ENCODE results near the gene SOAT2. TPM values are rescaled to one million over a fixed set of nuclear protein-coding genes. Genes with fewer than 3 reads are reported as not detected.
"Not testable (repeated sequence)": the region's sequence is repeated elsewhere in the genome, so short reads cannot be mapped to it uniquely, and the experiment has no call there.

Gene SOAT2
- polyA plus RNA-seq, 2 donors: 0.14 to 0.16 TPM

- not testable (repeated sequence) for H3K27me3 ChIP-seq (ENCODE audit: control insufficient read depth in 1 of 2, insufficient read depth in 2 of 2, low read length in 2 of 2); H3K27ac ChIP-seq (ENCODE audit: low read depth in 2 of 2, low read length in 1 of 2); H3K4me3 ChIP-seq (ENCODE audit: low read depth in 1 of 2, low read length in 2 of 2); H3K9me3 ChIP-seq (ENCODE audit: control insufficient read depth in 2 of 2, insufficient read depth in 1 of 2, low read depth in 1 of 2, low read length in 1 of 2); H3K36me3 ChIP-seq (ENCODE audit: control insufficient read depth in 2 of 2, insufficient read depth in 2 of 2, low read length in 1 of 2)
- 97% methylated on average over 3 of the region's 3 CpGs for WGBS, 2 donors
- peaks cover 0 to 13% of the 10 kb centered on the region in 2 donors for H3K4me1 ChIP-seq (ENCODE audit: control insufficient read depth in 2 of 2, insufficient read depth in 2 of 2, low read length in 1 of 2)
Observed at GRCh38 chr12:53095596-53095895, 7.7 kb upstream of the SOAT2 start.

GRCh38 chr12:53096089-53096741 is 7.1 kb upstream of the SOAT2 start:
- H3K4me1 ChIP-seq (ENCODE audit: control insufficient read depth in 2 of 2, insufficient read depth in 2 of 2, low read length in 1 of 2): peaks cover 0 to 13% of the 10 kb centered on the region in 2 donors
- WGBS, 2 donors: 48 to 49% methylated on average over 11 of the region's 11 CpGs

DNA sequence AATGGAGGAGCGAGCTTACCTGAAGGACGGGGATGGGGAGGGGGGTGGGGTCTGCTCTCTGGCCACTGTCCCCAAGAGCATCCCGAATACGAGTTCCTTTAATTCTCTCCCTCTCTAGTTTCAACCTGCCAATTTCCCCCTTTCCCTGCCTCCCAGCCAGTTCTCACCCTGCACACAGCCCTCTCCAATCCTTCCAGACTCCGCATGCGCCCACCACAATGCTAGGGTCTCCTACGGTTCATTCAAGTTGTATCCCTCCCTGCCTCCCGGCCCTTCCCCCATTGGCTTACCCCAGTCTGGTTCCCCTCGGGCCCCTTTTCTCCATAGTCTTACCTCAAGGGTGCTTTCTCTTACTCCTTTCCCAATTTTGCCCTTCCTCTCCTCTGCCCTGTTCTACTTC is 6.5 kb upstream of the SOAT2 start:
- no peaks in the 10 kb centered on the region for H3K27me3 ChIP-seq (ENCODE audit: control insufficient read depth in 1 of 2, insufficient read depth in 2 of 2, low read length in 2 of 2)
- WGBS, 2 donors: 35 to 43% methylated on average over 9 of the region's 9 CpGs
- peak overlapping the region; percentile 41 to 49 for H3K4me3 ChIP-seq (ENCODE audit: low read depth in 1 of 2, low read length in 2 of 2)
- H3K27ac ChIP-seq (ENCODE audit: low read depth in 2 of 2, low read length in 1 of 2): peak overlapping the region; percentile 81 to 86
- H3K9me3 ChIP-seq (ENCODE audit: control insufficient read depth in 2 of 2, insufficient read depth in 1 of 2, low read depth in 1 of 2, low read length in 1 of 2): no peaks in the 10 kb centered on the region
- H3K4me1 ChIP-seq (ENCODE audit: control insufficient read depth in 2 of 2, insufficient read depth in 2 of 2, low read length in 1 of 2): peaks cover 0 to 13% of the 10 kb centered on the region in 2 donors
- peaks cover 0 to under 1% of the 10 kb centered on the region in 2 donors for H3K36me3 ChIP-seq (ENCODE audit: control insufficient read depth in 2 of 2, insufficient read depth in 2 of 2, low read length in 1 of 2)

More at GRCh38 chr12:53096089-53096741, 7.1 kb upstream of the SOAT2 start:
- H3K4me3 ChIP-seq (ENCODE audit: low read depth in 1 of 2, low read length in 2 of 2): no peak overlapping the region
- peak overlapping the region; percentile 81 to 86 for H3K27ac ChIP-seq (ENCODE audit: low read depth in 2 of 2, low read length in 1 of 2)
- no peaks in the 10 kb centered on the region for H3K27me3 ChIP-seq (ENCODE audit: control insufficient read depth in 1 of 2, insufficient read depth in 2 of 2, low read length in 2 of 2)
- H3K9me3 ChIP-seq (ENCODE audit: control insufficient read depth in 2 of 2, insufficient read depth in 1 of 2, low read depth in 1 of 2, low read length in 1 of 2): no peaks in the 10 kb centered on the region
- H3K36me3 ChIP-seq (ENCODE audit: control insufficient read depth in 2 of 2, insufficient read depth in 2 of 2, low read length in 1 of 2): no peaks in the 10 kb centered on the region

DNA sequence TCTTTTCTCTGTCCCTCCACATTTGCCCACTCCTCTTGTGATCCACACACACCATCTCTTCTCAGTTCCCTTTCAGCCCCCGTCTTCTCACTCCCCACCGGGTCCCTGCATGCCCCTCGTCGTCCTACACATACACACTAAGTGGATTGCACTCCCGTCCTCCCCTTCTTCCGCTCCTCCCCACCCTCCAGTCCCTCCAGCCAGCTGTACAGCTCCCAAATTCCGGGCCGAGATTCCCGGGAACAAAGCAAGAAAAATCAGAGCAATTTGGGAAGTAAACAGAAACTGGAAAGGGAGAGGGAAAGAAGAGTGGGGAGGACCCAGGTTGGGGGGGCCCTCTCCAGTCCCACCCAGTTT is 6.1 kb upstream of the SOAT2 start:
- Histone ChIP-seq H3K27me3 (ENCODE audit: control insufficient read depth in 1 of 2, insufficient read depth in 2 of 2, low read length in 2 of 2) (no peaks in the 10 kb centered on the region), H3K4me3 (ENCODE audit: low read depth in 1 of 2, low read length in 2 of 2) (peak overlapping the region; percentile 41 to 49)

DNA sequence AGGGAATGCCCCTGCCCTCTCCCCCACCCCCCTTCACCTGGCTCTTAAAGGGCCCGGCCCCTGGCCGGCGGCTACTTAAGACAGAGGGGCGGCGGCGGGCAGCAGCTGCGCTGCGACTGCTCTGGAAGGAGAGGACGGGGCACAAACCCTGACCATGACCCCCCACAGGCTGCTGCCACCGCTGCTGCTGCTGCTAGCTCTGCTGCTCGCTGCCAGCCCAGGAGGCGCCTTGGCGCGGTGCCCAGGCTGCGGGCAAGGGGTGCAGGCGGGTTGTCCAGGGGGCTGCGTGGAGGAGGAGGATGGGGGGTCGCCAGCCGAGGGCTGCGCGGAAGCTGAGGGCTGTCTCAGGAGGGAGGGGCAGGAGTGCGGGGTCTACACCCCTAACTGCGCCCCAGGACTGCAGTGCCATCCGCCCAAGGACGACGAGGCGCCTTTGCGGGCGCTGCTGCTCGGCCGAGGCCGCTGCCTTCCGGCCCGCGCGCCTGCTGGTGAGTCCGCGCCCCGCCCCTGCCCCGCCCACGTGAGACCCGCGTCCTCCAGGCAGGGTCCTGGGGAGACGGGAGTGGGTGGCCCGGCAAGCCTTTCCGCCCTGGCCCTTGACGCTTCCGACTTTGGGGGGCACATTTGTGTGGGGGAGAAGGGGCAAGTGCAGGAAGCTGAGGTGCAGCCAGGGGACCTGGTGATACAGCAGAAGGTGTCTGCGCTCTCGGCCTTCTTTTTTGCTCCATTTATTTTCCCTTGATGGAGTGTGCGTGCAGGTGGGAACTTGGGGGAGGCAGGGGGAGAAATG is 5.5 kb upstream of the SOAT2 start, which contains the start of gene IGFBP6:
IGFBP6 (plus strand) TSS at position 104 of the 790 bp plus-strand sequence; CDS start at position 155, 51 bp downstream.
- Histone ChIP-seq H3K36me3 (ENCODE audit: control insufficient read depth in 2 of 2, insufficient read depth in 2 of 2, low read length in 1 of 2) (peaks cover 0 to 3% of the 10 kb centered on the region in 2 donors), H3K27ac (ENCODE audit: low read depth in 2 of 2, low read length in 1 of 2) (peak within 1 kb of the TSS; percentile 81 to 86), H3K4me3 (ENCODE audit: low read depth in 1 of 2, low read length in 2 of 2) (peak within 1 kb of the TSS; percentile 41 to 49), H3K27me3 (ENCODE audit: control insufficient read depth in 1 of 2, insufficient read depth in 2 of 2, low read length in 2 of 2) (no peaks in the 10 kb centered on the region), H3K4me1 (ENCODE audit: control insufficient read depth in 2 of 2, insufficient read depth in 2 of 2, low read length in 1 of 2) (peaks cover 0 to 13% of the 10 kb centered on the region in 2 donors), H3K9me3 (ENCODE audit: control insufficient read depth in 2 of 2, insufficient read depth in 1 of 2, low read depth in 1 of 2, low read length in 1 of 2) (no peaks in the 10 kb centered on the region)
- 1 to 2% methylated on average over 38 to 51 of the region's 51 CpGs for WGBS, 2 donors

More for the DNA sequence above, 6.1 kb upstream of the SOAT2 start:
- Histone ChIP-seq H3K27ac (ENCODE audit: low read depth in 2 of 2, low read length in 1 of 2) (peak overlapping the region; percentile 81 to 86), H3K4me1 (ENCODE audit: control insufficient read depth in 2 of 2, insufficient read depth in 2 of 2, low read length in 1 of 2) (peaks cover 0 to 13% of the 10 kb centered on the region in 2 donors), H3K9me3 (ENCODE audit: control insufficient read depth in 2 of 2, insufficient read depth in 1 of 2, low read depth in 1 of 2, low read length in 1 of 2) (no peaks in the 10 kb centered on the region), H3K36me3 (ENCODE audit: control insufficient read depth in 2 of 2, insufficient read depth in 2 of 2, low read length in 1 of 2) (peaks cover 0 to 3% of the 10 kb centered on the region in 2 donors)
- WGBS, 2 donors: 2 to 5% methylated on average over 9 of the region's 9 CpGs

DNA sequence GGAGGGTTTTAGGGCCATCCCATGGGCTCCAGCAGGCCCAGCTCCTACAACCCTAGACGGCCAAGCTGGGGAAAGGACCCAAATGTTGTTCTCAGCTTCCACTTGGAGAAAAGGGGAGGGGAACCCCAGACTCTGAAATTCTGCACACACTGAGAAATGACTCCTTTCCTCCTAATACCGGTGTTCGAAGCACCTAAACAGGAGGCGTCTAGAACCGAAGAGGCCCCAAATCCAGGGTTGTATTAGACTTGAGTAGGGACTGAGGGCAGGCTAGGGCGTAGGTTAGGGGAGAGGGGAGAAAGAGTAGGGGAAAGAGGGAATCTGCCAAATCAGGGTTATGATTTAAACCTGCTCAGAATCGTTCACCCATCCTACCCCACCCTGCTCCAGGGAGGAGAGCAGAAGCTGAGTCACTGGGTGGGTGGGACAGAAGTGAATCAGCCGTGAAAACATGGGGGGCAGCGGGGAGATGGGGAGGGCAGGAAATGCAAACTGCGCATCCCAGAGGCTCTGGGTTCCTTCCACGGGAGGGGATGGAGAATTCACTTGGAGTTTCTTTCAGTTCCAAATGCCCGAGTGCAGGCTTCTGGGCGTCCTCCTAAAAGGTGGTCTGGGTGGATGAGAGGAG is 4.8 kb upstream of the SOAT2 start:
- Histone ChIP-seq H3K27ac (ENCODE audit: low read depth in 2 of 2, low read length in 1 of 2) (peak overlapping the region; percentile 81 to 86), H3K4me3 (ENCODE audit: low read depth in 1 of 2, low read length in 2 of 2) (peak overlapping the region; percentile 41 to 49), H3K9me3 (ENCODE audit: control insufficient read depth in 2 of 2, insufficient read depth in 1 of 2, low read depth in 1 of 2, low read length in 1 of 2) (no peaks in the 10 kb centered on the region), H3K4me1 (ENCODE audit: control insufficient read depth in 2 of 2, insufficient read depth in 2 of 2, low read length in 1 of 2) (peaks cover 0 to 14% of the 10 kb centered on the region in 2 donors), H3K27me3 (ENCODE audit: control insufficient read depth in 1 of 2, insufficient read depth in 2 of 2, low read length in 2 of 2) (no peaks in the 10 kb centered on the region), H3K36me3 (ENCODE audit: control insufficient read depth in 2 of 2, insufficient read depth in 2 of 2, low read length in 1 of 2) (peaks cover 0 to 3% of the 10 kb centered on the region in 2 donors)
- WGBS, 2 donors: 18 to 34% methylated on average over 13 of the region's 13 CpGs

- Histone ChIP-seq H3K4me3 (ENCODE audit: low read depth in 1 of 2, low read length in 2 of 2) (peak overlapping the region; percentile 11 to 12), H3K36me3 (ENCODE audit: control insufficient read depth in 2 of 2, insufficient read depth in 2 of 2, low read length in 1 of 2) (peaks cover 0 to 3% of the 10 kb centered on the region in 2 donors), H3K4me1 (ENCODE audit: control insufficient read depth in 2 of 2, insufficient read depth in 2 of 2, low read length in 1 of 2) (peaks cover 0 to 16% of the 10 kb centered on the region in 2 donors), H3K9me3 (ENCODE audit: control insufficient read depth in 2 of 2, insufficient read depth in 1 of 2, low read depth in 1 of 2, low read length in 1 of 2) (no peaks in the 10 kb centered on the region), H3K27ac (ENCODE audit: low read depth in 2 of 2, low read length in 1 of 2) (peak overlapping the region; percentile 81 to 86), H3K27me3 (ENCODE audit: control insufficient read depth in 1 of 2, insufficient read depth in 2 of 2, low read length in 2 of 2) (no peaks in the 10 kb centered on the region)
- 11 to 19% methylated on average over 6 of the region's 6 CpGs for WGBS, 2 donors
Observed at GRCh38 chr12:53099071-53099882, 4.0 kb upstream of the SOAT2 start.

- Histone ChIP-seq H3K4me3 (ENCODE audit: low read depth in 1 of 2, low read length in 2 of 2) (no peak overlapping the region), H3K4me1 (ENCODE audit: control insufficient read depth in 2 of 2, insufficient read depth in 2 of 2, low read length in 1 of 2) (peaks cover 0 to 16% of the 10 kb centered on the region in 2 donors), H3K36me3 (ENCODE audit: control insufficient read depth in 2 of 2, insufficient read depth in 2 of 2, low read length in 1 of 2) (peaks cover 0 to 3% of the 10 kb centered on the region in 2 donors), H3K27me3 (ENCODE audit: control insufficient read depth in 1 of 2, insufficient read depth in 2 of 2, low read length in 2 of 2) (no peaks in the 10 kb centered on the region), H3K9me3 (ENCODE audit: control insufficient read depth in 2 of 2, insufficient read depth in 1 of 2, low read depth in 1 of 2, low read length in 1 of 2) (no peaks in the 10 kb centered on the region), H3K27ac (ENCODE audit: low read depth in 2 of 2, low read length in 1 of 2) (no peak overlapping the region)
- 87 to 89% methylated on average over 13 of the region's 13 CpGs for WGBS, 2 donors
Observed at GRCh38 chr12:53100466-53101151, 2.7 kb upstream of the SOAT2 start.
